ENCODE results near the gene CDKAL1. TPM values are rescaled to one million over a fixed set of nuclear protein-coding genes. Genes with fewer than 3 reads are reported as not detected.

Gene CDKAL1
- total and polyA plus RNA-seq, 2 donors (not counting 3 experiments of a cell fraction or from before 2014, with no cell fraction given), result 6.1 to 20.5 TPM

DNA sequence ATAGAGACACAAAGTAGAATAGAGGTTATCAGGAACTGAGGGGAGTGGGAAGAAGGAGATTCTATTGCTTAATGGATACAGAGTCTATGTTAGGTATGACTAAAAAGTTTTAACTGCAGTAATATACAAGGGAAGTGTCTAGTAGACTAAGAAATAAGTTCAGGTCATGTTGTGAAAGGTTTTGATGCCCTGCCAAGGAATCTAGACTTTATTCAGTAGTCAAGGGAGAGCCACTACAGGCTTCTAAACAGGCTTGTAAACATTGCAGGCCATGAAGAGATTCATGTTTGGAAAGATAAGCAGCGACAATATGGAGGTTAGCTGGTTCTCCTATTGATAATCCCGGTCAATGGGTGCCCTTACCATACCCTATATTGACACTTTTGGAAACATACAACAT lies 706.5 kb downstream of the CDKAL1 start:
- H3K79me2 ChIP-seq (ENCODE audit: control insufficient read depth, insufficient read depth, low read length), result no peaks in the 10 kb centered on the region
- no peaks in the 10 kb centered on the region for H4K20me1 ChIP-seq (replicated peaks; ENCODE audit: control insufficient read depth, extremely low read depth, insufficient read depth, low read length)
- no peak overlapping the region for H3K4me3 ChIP-seq (replicated peaks in 1 of 3; ENCODE audit: insufficient read depth in 1 of 3, low read depth in 1 of 3, low read length in 3 of 3)
- H2AFZ ChIP-seq (ENCODE audit: low read depth, low read length), result no peak overlapping the region
- TF ChIP-seq MYC (IDR thresholded peaks at IDR 0.05; ENCODE audit: low read depth, low read length), result no peak
- TF ChIP-seq EZH2 (IDR thresholded peaks at IDR 0.05; ENCODE audit: borderline replicate concordance, low read depth, low read length, severe bottlenecking), result no peak
- TF ChIP-seq, protein P1, sequence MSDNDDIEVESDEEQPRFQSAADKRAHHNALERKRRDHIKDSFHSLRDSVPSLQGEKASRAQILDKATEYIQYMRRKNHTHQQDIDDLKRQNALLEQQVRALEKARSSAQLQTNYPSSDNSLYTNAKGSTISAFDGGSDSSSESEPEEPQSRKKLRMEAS (IDR thresholded peaks at IDR 0.05; ENCODE audit: insufficient read depth, insufficient read length), result no peak
- TF ChIP-seq, protein P2, sequence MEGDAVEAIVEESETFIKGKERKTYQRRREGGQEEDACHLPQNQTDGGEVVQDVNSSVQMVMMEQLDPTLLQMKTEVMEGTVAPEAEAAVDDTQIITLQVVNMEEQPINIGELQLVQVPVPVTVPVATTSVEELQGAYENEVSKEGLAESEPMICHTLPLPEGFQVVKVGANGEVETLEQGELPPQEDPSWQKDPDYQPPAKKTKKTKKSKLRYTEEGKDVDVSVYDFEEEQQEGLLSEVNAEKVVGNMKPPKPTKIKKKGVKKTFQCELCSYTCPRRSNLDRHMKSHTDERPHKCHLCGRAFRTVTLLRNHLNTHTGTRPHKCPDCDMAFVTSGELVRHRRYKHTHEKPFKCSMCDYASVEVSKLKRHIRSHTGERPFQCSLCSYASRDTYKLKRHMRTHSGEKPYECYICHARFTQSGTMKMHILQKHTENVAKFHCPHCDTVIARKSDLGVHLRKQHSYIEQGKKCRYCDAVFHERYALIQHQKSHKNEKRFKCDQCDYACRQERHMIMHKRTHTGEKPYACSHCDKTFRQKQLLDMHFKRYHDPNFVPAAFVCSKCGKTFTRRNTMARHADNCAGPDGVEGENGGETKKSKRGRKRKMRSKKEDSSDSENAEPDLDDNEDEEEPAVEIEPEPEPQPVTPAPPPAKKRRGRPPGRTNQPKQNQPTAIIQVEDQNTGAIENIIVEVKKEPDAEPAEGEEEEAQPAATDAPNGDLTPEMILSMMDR (IDR thresholded peaks at IDR 0.05; ENCODE audit: extremely low read depth in 1 of 2, insufficient read depth in 1 of 2, low read depth in 1 of 2, low read length in 2 of 2), result no peak
- TF ChIP-seq POLR2A (IDR thresholded peaks at IDR 0.05; ENCODE audit: low read depth, low read length), result no peak
- no peak for TF ChIP-seq FOS (IDR thresholded peaks at IDR 0.05; ENCODE audit: borderline replicate concordance, insufficient read depth, low read length)
- TF ChIP-seq JUN (IDR thresholded peaks at IDR 0.05; ENCODE audit: borderline replicate concordance, insufficient read depth, insufficient read length, low read depth), result no peak
- TF ChIP-seq GATA2 (IDR thresholded peaks at IDR 0.05; ENCODE audit: insufficient read depth, insufficient read length, low read depth, low read length), result no peak
- H3K27ac ChIP-seq (ENCODE audit: insufficient read depth, low read depth, low read length), result no peak overlapping the region
- FAIRE-seq, result no peak
- H3K9me1 ChIP-seq (replicated peaks; ENCODE audit: control insufficient read depth, extremely low read depth, insufficient read depth, low read length), result no peaks in the 10 kb centered on the region
- DNase-seq (ENCODE audit: low read depth, low spot score), result no peak
- no peaks in the 10 kb centered on the region for H3K36me3 ChIP-seq (ENCODE audit: control insufficient read depth in 2 of 2, extremely low read depth in 1 of 2, insufficient read depth in 2 of 2, low read length in 2 of 2)
- dilution Hi-C loops (cut with MboI; ENCODE audit: extremely low pct_ligation_motif_present, low sequenced_read_pairs), result no loop called here
- H3K4me2 ChIP-seq (ENCODE audit: insufficient read depth, low read length), result no peak overlapping the region
- ChIA-PET POLR2A (no interaction called here), CTCF (no interaction called here)
- no peaks in the 10 kb centered on the region for H3K4me1 ChIP-seq (ENCODE audit: control insufficient read depth, extremely low read depth, insufficient read depth, low read length)
- no TSS peak for BruUV-seq (replicated peaks)
- no peak overlapping the region for H3K9ac ChIP-seq (replicated peaks; ENCODE audit: extremely low read depth, insufficient read depth, low read length)
- no peaks in the 10 kb centered on the region for H3K27me3 ChIP-seq (ENCODE audit: control insufficient read depth in 2 of 2, insufficient read depth in 2 of 2, low read length in 2 of 2)
- intact Hi-C loops (cut with micrococcal nuclease), result no loop called here
- H3K9me3 ChIP-seq (replicated peaks; ENCODE audit: control insufficient read depth, insufficient read depth, low read length), result no peaks in the 10 kb centered on the region
